Activated T-helper 1 cell treated with Interleukin-2 at 50 U/mL for 16 hours (primary cell): Measurements from ENCODE around the gene CANT1.
"Not testable (repeated sequence)": the region's sequence is repeated elsewhere in the genome, so short reads cannot be mapped to it uniquely, and the experiment has no call there.

ENCODE experiments used
- DNase-seq: peaks from one replicate; pipeline ENCODE4 v3.0.0-alpha.2; 2020; ENCODE audit warnings: low read depth

CANT1 gene

GRCh38 chr17:79043191-79043930 lies 33.8 kb upstream of the CANT1 start:
- DNase-seq: no peak

- DNase-seq: peak; percentile 45
Observed at GRCh38 chr17:79042421-79043190, 33.0 kb upstream of the CANT1 start.

GRCh38 chr17:79041723-79042420 lies 32.3 kb upstream of the CANT1 start:
- DNase-seq: no peak

GRCh38 chr17:79041041-79041570 lies 31.5 kb upstream of the CANT1 start:
- no peak for DNase-seq

- no peak for DNase-seq
Observed at GRCh38 chr17:79039886-79040285, 30.3 kb upstream of the CANT1 start.

- no peak for DNase-seq
Observed at GRCh38 chr17:79039171-79039570, 29.6 kb upstream of the CANT1 start.

- no peak for DNase-seq
Observed at GRCh38 chr17:79038545-79039135, 29.1 kb upstream of the CANT1 start.

GRCh38 chr17:79036596-79036995 lies 27.0 kb upstream of the CANT1 start:
- DNase-seq: no peak

- no peak for DNase-seq
Observed at GRCh38 chr17:79036181-79036580, 26.6 kb upstream of the CANT1 start.

- no peak for DNase-seq
Observed at GRCh38 chr17:79035686-79036085, 26.1 kb upstream of the CANT1 start.

GRCh38 chr17:79034931-79035485 lies 25.4 kb upstream of the CANT1 start:
- no peak for DNase-seq

GRCh38 chr17:79033741-79034501 lies 24.4 kb upstream of the CANT1 start:
- no peak for DNase-seq

GRCh38 chr17:79033046-79033616 lies 23.6 kb upstream of the CANT1 start:
- no peak for DNase-seq

- DNase-seq: no peak
Observed at GRCh38 chr17:79031996-79032875, 22.7 kb upstream of the CANT1 start.

- not testable (repeated sequence) for DNase-seq
Observed at GRCh38 chr17:79030636-79031035, 21.1 kb upstream of the CANT1 start.

GRCh38 chr17:79029327-79030009 lies 19.9 kb upstream of the CANT1 start:
- no peak for DNase-seq

GRCh38 chr17:79028496-79029326 lies 19.1 kb upstream of the CANT1 start:
- no peak for DNase-seq

- no peak for DNase-seq
Observed at GRCh38 chr17:79027925-79028491, 18.4 kb upstream of the CANT1 start.
